Measurements from ENCODE around the gene PEAK3. TPM values are rescaled to one million over a fixed set of nuclear protein-coding genes. Genes with fewer than 3 reads are reported as not detected.

The PEAK3 gene
- polyA plus RNA-seq, 3 donors = 2.4 to 6.3 (median 2.9) TPM

- Mint-ChIP-seq H3K4me3 (no peak overlapping the region), H3K36me3 (peaks cover 29 to 60% of the 10 kb centered on the region in 2 donors), H3K9me3 (peaks cover 0 to 2% (median 0%) of the 10 kb centered on the region in 7 donors), H3K27ac (peak overlapping the region in 5 of 7 donors; percentile 18 to 72 (median 50)), H3K4me1 (peaks cover 28% of the 10 kb centered on the region), H3K27me3 (ENCODE audit: low read depth in 3 of 3) (peaks cover 0 to 3% (median 1%) of the 10 kb centered on the region in 3 donors)
- 79% methylated on average over 34 of the region's 34 CpGs for WGBS (ENCODE audit: insufficient coverage)
- Histone ChIP-seq H4K20me1 (ENCODE audit: insufficient read depth, low read length) (peaks cover 13% of the 10 kb centered on the region), H3K4me1 (ENCODE audit: control insufficient read depth in 1 of 2, insufficient read depth in 2 of 2, low read length in 2 of 2) (peaks cover 16 to 25% of the 10 kb centered on the region in 2 donors), H3K36me3 (replicated peaks in 1 of 2; ENCODE audit: control insufficient read depth in 1 of 2, insufficient read depth in 2 of 2, low read length in 2 of 2) (peaks cover 36 to 45% of the 10 kb centered on the region in 2 donors), H3K4me2 (replicated peaks; ENCODE audit: extremely low read depth, low read length, poor library complexity, severe bottlenecking) (no peak overlapping the region), H3K9me3 (replicated peaks in 1 of 2; ENCODE audit: control insufficient read depth in 1 of 2, insufficient read depth in 1 of 2, low read length in 2 of 2) (no peaks in the 10 kb centered on the region), H3K4me3 (replicated peaks in 1 of 3; ENCODE audit: low read depth in 2 of 3, low read length in 3 of 3) (no peak overlapping the region), H3K79me2 (ENCODE audit: insufficient read depth, low read length) (peaks cover 41% of the 10 kb centered on the region), H2AFZ (ENCODE audit: insufficient read depth, low read depth, low read length, poor library complexity, severe bottlenecking) (no peak overlapping the region), H3K27ac (ENCODE audit: low read depth in 1 of 2, low read length in 2 of 2) (no peak overlapping the region), H3K27me3 (ENCODE audit: control insufficient read depth in 2 of 2, insufficient read depth in 2 of 2, low read length in 2 of 2) (no peaks in the 10 kb centered on the region), H3K9ac (ENCODE audit: insufficient read depth, low read length, poor library complexity, severe bottlenecking) (no peak overlapping the region)
- no peak for DNase-seq
- intact Hi-C loops (cut with micrococcal nuclease) = no loop called here
- TF ChIP-seq, protein P1, sequence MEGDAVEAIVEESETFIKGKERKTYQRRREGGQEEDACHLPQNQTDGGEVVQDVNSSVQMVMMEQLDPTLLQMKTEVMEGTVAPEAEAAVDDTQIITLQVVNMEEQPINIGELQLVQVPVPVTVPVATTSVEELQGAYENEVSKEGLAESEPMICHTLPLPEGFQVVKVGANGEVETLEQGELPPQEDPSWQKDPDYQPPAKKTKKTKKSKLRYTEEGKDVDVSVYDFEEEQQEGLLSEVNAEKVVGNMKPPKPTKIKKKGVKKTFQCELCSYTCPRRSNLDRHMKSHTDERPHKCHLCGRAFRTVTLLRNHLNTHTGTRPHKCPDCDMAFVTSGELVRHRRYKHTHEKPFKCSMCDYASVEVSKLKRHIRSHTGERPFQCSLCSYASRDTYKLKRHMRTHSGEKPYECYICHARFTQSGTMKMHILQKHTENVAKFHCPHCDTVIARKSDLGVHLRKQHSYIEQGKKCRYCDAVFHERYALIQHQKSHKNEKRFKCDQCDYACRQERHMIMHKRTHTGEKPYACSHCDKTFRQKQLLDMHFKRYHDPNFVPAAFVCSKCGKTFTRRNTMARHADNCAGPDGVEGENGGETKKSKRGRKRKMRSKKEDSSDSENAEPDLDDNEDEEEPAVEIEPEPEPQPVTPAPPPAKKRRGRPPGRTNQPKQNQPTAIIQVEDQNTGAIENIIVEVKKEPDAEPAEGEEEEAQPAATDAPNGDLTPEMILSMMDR (IDR thresholded peaks at IDR 0.05) = no peak
Observed at GRCh38 chr19:2324220-2324948, 42.4 kb upstream of the PEAK3 start.

DNA sequence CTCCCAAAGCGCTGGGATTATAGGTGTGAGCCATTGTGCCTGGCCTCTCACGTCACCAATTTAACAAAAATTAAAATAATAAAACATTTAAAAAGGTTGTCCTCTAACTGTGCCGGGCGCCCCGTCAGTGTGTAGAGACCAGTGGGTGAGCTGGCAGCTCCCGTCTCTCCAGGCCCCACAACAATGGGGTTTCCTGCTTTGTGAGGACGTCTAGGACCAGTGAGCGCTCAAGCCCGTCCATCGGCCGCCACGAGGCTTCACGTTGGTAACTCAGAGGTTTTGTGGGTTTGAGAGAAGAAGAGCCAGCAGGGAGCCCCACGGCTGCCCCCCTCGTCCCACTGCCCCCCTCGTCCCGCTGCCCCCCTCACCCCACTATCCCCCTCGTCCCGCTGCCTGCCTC lies 41.7 kb upstream of the PEAK3 start:
- Histone ChIP-seq H3K79me2 (ENCODE audit: insufficient read depth, low read length) (peaks cover 34% of the 10 kb centered on the region), H3K4me2 (replicated peaks; ENCODE audit: extremely low read depth, low read length, poor library complexity, severe bottlenecking) (no peak overlapping the region), H3K9me3 (replicated peaks in 1 of 2; ENCODE audit: control insufficient read depth in 1 of 2, insufficient read depth in 1 of 2, low read length in 2 of 2) (no peaks in the 10 kb centered on the region), H3K27me3 (ENCODE audit: control insufficient read depth in 2 of 2, insufficient read depth in 2 of 2, low read length in 2 of 2) (no peaks in the 10 kb centered on the region), H3K4me3 (replicated peaks in 1 of 3; ENCODE audit: low read depth in 2 of 3, low read length in 3 of 3) (no peak overlapping the region), H3K27ac (ENCODE audit: low read depth in 1 of 2, low read length in 2 of 2) (no peak overlapping the region), H4K20me1 (ENCODE audit: insufficient read depth, low read length) (peaks cover 13% of the 10 kb centered on the region), H3K4me1 (ENCODE audit: control insufficient read depth in 1 of 2, insufficient read depth in 2 of 2, low read length in 2 of 2) (peaks cover 9 to 18% of the 10 kb centered on the region in 2 donors), H3K36me3 (replicated peaks in 1 of 2; ENCODE audit: control insufficient read depth in 1 of 2, insufficient read depth in 2 of 2, low read length in 2 of 2) (peaks cover 36 to 45% of the 10 kb centered on the region in 2 donors), H3K9ac (ENCODE audit: insufficient read depth, low read length, poor library complexity, severe bottlenecking) (no peak overlapping the region), H2AFZ (ENCODE audit: insufficient read depth, low read depth, low read length, poor library complexity, severe bottlenecking) (no peak overlapping the region)
- 82% methylated on average over 2 of the region's 19 CpGs for WGBS (ENCODE audit: insufficient coverage)
- peaks cover 29 to 60% of the 10 kb centered on the region in 2 donors for H3K36me3 Mint-ChIP-seq
- H3K4me1 Mint-ChIP-seq = peaks cover 24% of the 10 kb centered on the region
- TF ChIP-seq, protein P1 (IDR thresholded peaks at IDR 0.05) = no peak
- no peak for DNase-seq
- intact Hi-C loops (cut with micrococcal nuclease) = no loop called here
- H3K27ac Mint-ChIP-seq = peak overlapping the region in 1 of 7 donors; percentile 8
- no peak overlapping the region for H3K4me3 Mint-ChIP-seq
- H3K9me3 Mint-ChIP-seq = peaks cover 0 to 2% (median 0%) of the 10 kb centered on the region in 7 donors
- peaks cover 0 to 3% (median 0%) of the 10 kb centered on the region in 3 donors for H3K27me3 Mint-ChIP-seq (ENCODE audit: low read depth in 3 of 3)
